HCT116 (cell line): Measurements from ENCODE around the gene PINK1. TPM values are rescaled to one million over a fixed set of nuclear protein-coding genes. Genes with fewer than 3 reads are reported as not detected.

Experiments
- ATAC-seq: fragments of 200-7000 bp; cut with Tn5 transposase; 2 replicates; pipeline ENCODE4 v1.9.1; 2020; ENCODE audit warnings: mild to moderate bottlenecking, moderate library complexity
- BruUV-seq: library from RNA; stranded (reverse); fragments of 400-500 nt; replicated peaks from 2 replicates; lab custom pipeline; 2021; lab: Mats Ljungman, UMichigan
- CTCF ChIA-PET: fragments of 300-600 bp; sonication (Branson Sonifier 250); formaldehyde crosslinking; loops from one replicate; lab custom pipeline; 2021; ENCODE audit warnings: antibody characterized with exemption; lab: Charles Lee
- POLR2A ChIA-PET: fragments of 300-600, 350-600 bp; sonication (Branson Sonifier 250); formaldehyde crosslinking; loops from one replicate; lab custom pipeline; 2021; ENCODE audit warnings: antibody characterized with exemption; lab: Charles Lee
- RAD21 ChIA-PET, 2 experiments: fragments of 300-600 bp; sonication (Branson Sonifier 250); formaldehyde crosslinking; loops; one replicate each; lab custom pipeline; 2023; ENCODE audit warnings: low total read pairs in 2 of 2; ENCODE audit not compliant: uncharacterized antibody in 2 of 2, unreplicated experiment in 2 of 2, low non-redundant PET in 1 of 2; lab: Charles Lee
- DNase-seq: peaks from one replicate; pipeline ENCODE4 v3.0.0-alpha.2; 2010; ENCODE audit warnings: low read depth, low spot score
- H2AFZ ChIP-seq: fragments of 200-600 bp; shearing (Covaris generic), sonication (generic); 2 replicates; pipeline ENCODE4 v1.6.1; 2017; ENCODE audit warnings: low read depth, mixed run types, mixed read lengths, antibody characterized with exemption, low read length; ENCODE audit not compliant: poor library complexity, severe bottlenecking
- H3K27ac ChIP-seq: 2 replicates; pipeline ENCODE4 v1.5.1; 2012; ENCODE audit warnings: low read depth, low read length
- H3K27me3 ChIP-seq: fragments of 200-600 bp; sonication (generic); 2 replicates; pipeline ENCODE4 v1.6.1; 2016; ENCODE audit warnings: mixed run types, low read length, mixed read lengths; ENCODE audit not compliant: insufficient read depth
- H3K36me3 ChIP-seq, 2 experiments: fragments of 200-500 bp in 1 of 2; fragments of 200-600 bp in 1 of 2; sonication (Bioruptor generic) in 1 of 2; sonication (generic) in 1 of 2; 2 replicates each; pipeline versions ENCODE4 v1.5.1 to v1.6.1; 2014 to 2016; ENCODE audit warnings: low read length in 2 of 2, inconsistent platforms in 1 of 2, mixed read lengths in 1 of 2, mixed run types in 1 of 2; ENCODE audit not compliant: insufficient read depth in 2 of 2, control insufficient read depth in 1 of 2
- H3K4me1 ChIP-seq, 2 experiments: fragments of 200-600 bp in 1 of 2; sonication (generic) in 1 of 2; 2 replicates each; pipeline versions ENCODE4 v1.5.1 to v1.6.1; 2012 to 2017; ENCODE audit warnings: low read length in 2 of 2, inconsistent platforms in 1 of 2, mild to moderate bottlenecking in 1 of 2, mixed read lengths in 1 of 2, mixed run types in 1 of 2, moderate library complexity in 1 of 2; ENCODE audit not compliant: insufficient read depth in 2 of 2, control insufficient read depth in 1 of 2
- H3K4me2 ChIP-seq: fragments of 200-600 bp; sonication (generic); 2 replicates; pipeline ENCODE4 v1.6.1; 2017; ENCODE audit warnings: mixed run types, low read length, mixed read lengths
- H3K4me3 ChIP-seq, 2 experiments: fragments of 200-600 bp in 1 of 2; sonication (generic) in 1 of 2; replicated peaks in 1 of 2; 2 replicates each; pipeline ENCODE4 v1.5.1; 2011 to 2016; ENCODE audit warnings: low read length in 2 of 2, control low read depth in 1 of 2, low read depth in 1 of 2, mild to moderate bottlenecking in 1 of 2, mixed read lengths in 1 of 2, mixed run types in 1 of 2
- H3K79me2 ChIP-seq: fragments of 200-600 bp; sonication (generic); 2 replicates; pipeline ENCODE4 v1.6.1; 2017; ENCODE audit warnings: mild to moderate bottlenecking, mixed run types, low read length, moderate library complexity, mixed read lengths; ENCODE audit not compliant: insufficient read depth
- H3K9ac ChIP-seq: fragments of 200-600 bp; sonication (generic); 2 replicates; pipeline ENCODE4 v1.6.1; 2016; ENCODE audit warnings: low read length, mixed read lengths
- H3K9me2 ChIP-seq: fragments of 200-600 bp; sonication (generic), shearing (Covaris generic); 2 replicates; pipeline ENCODE4 v1.6.1; 2017; ENCODE audit warnings: mixed run types, mild to moderate bottlenecking, moderate library complexity; ENCODE audit not compliant: insufficient read depth
- H3K9me3 ChIP-seq, 2 experiments: fragments of 200-500 bp in 1 of 2; fragments of 200-600 bp in 1 of 2; sonication (Bioruptor generic) in 1 of 2; sonication (generic) in 1 of 2; 2 replicates each; pipeline ENCODE4 v1.6.1; 2014 to 2017; ENCODE audit warnings: low read length in 2 of 2, mixed read lengths in 2 of 2, inconsistent platforms in 1 of 2, low read depth in 1 of 2, mild to moderate bottlenecking in 1 of 2, mixed run types in 1 of 2, moderate library complexity in 1 of 2; ENCODE audit not compliant: control insufficient read depth in 1 of 2, insufficient read depth in 1 of 2
- H4K20me1 ChIP-seq: fragments of 200-600 bp; sonication (generic), shearing (Covaris generic); 2 replicates; pipeline ENCODE4 v1.6.1; 2017; ENCODE audit warnings: mixed run types, mild to moderate bottlenecking, moderate library complexity; ENCODE audit not compliant: insufficient read depth
- CBX3 ChIP-seq: IDR thresholded peaks from 2 replicates; pipeline ENCODE4 v1.6.1; 2012; ENCODE audit warnings: low read depth
- CEBPB ChIP-seq: IDR thresholded peaks from 2 replicates; pipeline ENCODE4 v1.6.1; 2012; ENCODE audit warnings: low read depth
- EGR1 ChIP-seq: IDR thresholded peaks from 2 replicates; pipeline ENCODE4 v1.6.1; 2012; ENCODE audit warnings: low read depth
- FOSL1 ChIP-seq: IDR thresholded peaks from 2 replicates; pipeline ENCODE4 v1.6.1; 2012; ENCODE audit warnings: low read depth
- JUND ChIP-seq: IDR thresholded peaks from 2 replicates; pipeline ENCODE4 v1.6.1; 2012
- MAX ChIP-seq: IDR thresholded peaks from 2 replicates; pipeline ENCODE4 v1.6.1; 2012
- POLR2AphosphoS5 ChIP-seq: IDR thresholded peaks from 2 replicates; pipeline ENCODE4 v1.6.1; 2011; ENCODE audit warnings: mild to moderate bottlenecking, low read depth, low read length, moderate library complexity
- SP1 ChIP-seq: IDR thresholded peaks from 2 replicates; pipeline ENCODE4 v1.6.1; 2012; ENCODE audit warnings: low read depth
- TCF7L2 ChIP-seq: IDR thresholded peaks from 2 replicates; pipeline ENCODE4 v1.7.0; 2011; ENCODE audit warnings: borderline replicate concordance, inconsistent platforms; ENCODE audit not compliant: insufficient read depth, insufficient read length; ENCODE audit errors: extremely low read depth
- YY1 ChIP-seq: IDR thresholded peaks from 2 replicates; pipeline ENCODE4 v1.6.1; 2011; ENCODE audit warnings: low read length, low read depth, moderate library complexity, mild to moderate bottlenecking; ENCODE audit not compliant: insufficient replicate concordance; ENCODE audit errors: extremely low read depth
- intact Hi-C: fragments of 100-400 bp; cut with micrococcal nuclease; formaldehyde crosslinking; loops from 2 replicates; pipeline ENCODE4 v1.10.0; 2022
- total RNA-seq: library from RNA; stranded (reverse); gene quantifications from one replicate; pipeline ENCODE4 v1.2.1, GENCODE V29; 2021; ENCODE audit not compliant: unreplicated experiment

PINK1 gene
- total RNA-seq, 1 experiment from 2014 or later = 29.4 TPM

GRCh38 chr1:20603504-20604464 is 29.5 kb upstream of the PINK1 start:
- Histone ChIP-seq H3K9me3 (no peaks in the 10 kb centered on the region; a peak in 1 of 4 replicates), H2AFZ (no peak overlapping the region), H3K4me2 (peak overlapping the region; percentile 54), H3K9ac (peak overlapping the region; percentile 21; the same call in 1 of the 2 replicates), H3K27me3 (no peaks in the 10 kb centered on the region)
- BruUV-seq = no TSS peak
- no peak for DNase-seq
- RAD21 ChIA-PET = interaction anchor here in 1 of 2 experiments (1.0 kb wide), 1 partner anchor 8 kb away, joined by 4 read pairs; no protein-coding TSS in a partner anchor
- TF ChIP-seq POLR2AphosphoS5 = 0 out of 2 replicates have a peak, but pooled peaks have one; percentile 16
- TF ChIP-seq CEBPB = peak; percentile 56
- TF ChIP-seq JUND = peak; percentile 41; the same call in 1 of the 2 replicates
- TF ChIP-seq YY1 = peak; percentile 72
- no peak for TF ChIP-seq TCF7L2
- 0 out of 2 replicates have a peak, but pooled peaks have one; percentile 35 for TF ChIP-seq MAX
- TF ChIP-seq SP1 = peak; percentile 53
- TF ChIP-seq FOSL1 = peak; percentile 60
- no peak for TF ChIP-seq EGR1
- 0 out of 2 replicates have a peak, but pooled peaks have one; percentile 38 for TF ChIP-seq CBX3
- TF ChIP-seq, all 23 proteins: peak for 8
- H3K36me3 ChIP-seq = no peaks in the 10 kb centered on the region
- peak; percentile 77 for ATAC-seq
- CTCF ChIA-PET = no interaction called here
- H3K9me2 ChIP-seq = no peaks in the 10 kb centered on the region
- H3K79me2 ChIP-seq = no peaks in the 10 kb centered on the region
- POLR2A ChIA-PET = no interaction called here
- peak overlapping the region in 1 of 2 experiments; percentile 11; a peak in 1 of 4 replicates for H3K4me3 ChIP-seq
- intact Hi-C loops = no loop called here
- peaks cover 17 to 55% of the 10 kb centered on the region in 2 experiments for H3K4me1 ChIP-seq
- no peaks in the 10 kb centered on the region for H4K20me1 ChIP-seq
- H3K27ac ChIP-seq = peak overlapping the region; percentile 28; the same call in 1 of the 2 replicates
